ENCODE data around the gene RAMP3. TPM values are rescaled to one million over a fixed set of nuclear protein-coding genes. Genes with fewer than 3 reads are reported as not detected.

Gene RAMP3
- polyA plus RNA-seq, 1 donor from 2014 or later = not detected

Other genes starting within 250 kb of the RAMP3 start
- 167 TPM for gene MYO1G, start 178.8 kb upstream of the RAMP3 start, polyA plus RNA-seq
- gene CCM2, start 157.6 kb upstream of the RAMP3 start, polyA plus RNA-seq = 81.8 TPM
- not detected for gene NACAD, start 68.8 kb upstream of the RAMP3 start, polyA plus RNA-seq
- 50.5 TPM for gene TBRG4, start 46.1 kb upstream of the RAMP3 start, polyA plus RNA-seq